Neutrophil (primary cell): ENCODE measurements around the gene AGTR1.

ENCODE experiments used
- H3K27ac ChIP-seq: fragments of 200-600 bp; sonication (generic); 2 replicates; pipeline ENCODE4 v1.5.1; 2016; ENCODE audit warnings: mild to moderate bottlenecking, moderate library complexity
- H3K27me3 ChIP-seq: fragments of 200-600 bp; sonication (generic); 2 replicates; pipeline ENCODE4 v1.6.0; 2016; ENCODE audit warnings: mild to moderate bottlenecking
- H3K36me3 ChIP-seq: fragments of 200-600 bp; sonication (generic); 2 replicates; pipeline ENCODE4 v1.5.1; 2017
- H3K4me1 ChIP-seq, 2 experiments: fragments of 200-600 bp in 1 of 2; sonication (generic) in 1 of 2; 1 replicate in 1 of 2; 2 replicates in 1 of 2; pipeline versions ENCODE4 v1.5.1 to v1.6.1; 2013 to 2016; ENCODE audit warnings: low read depth in 1 of 2, low read length in 1 of 2, mild to moderate bottlenecking in 1 of 2, moderate library complexity in 1 of 2; ENCODE audit not compliant: control insufficient read depth in 1 of 2, insufficient read depth in 1 of 2
- H3K4me3 ChIP-seq, 2 experiments: fragments of 200-600 bp in 1 of 2; sonication (generic) in 1 of 2; 1 replicate in 1 of 2; 2 replicates in 1 of 2; pipeline ENCODE4 v1.5.1; 2013 to 2016; ENCODE audit warnings: low read depth in 1 of 2, low read length in 1 of 2, mild to moderate bottlenecking in 1 of 2, moderate library complexity in 1 of 2
- H3K9me3 ChIP-seq: fragments of 200-600 bp; sonication (generic); 2 replicates; pipeline ENCODE4 v1.5.1; 2016
- CTCF ChIP-seq: fragments of 200-600 bp; sonication (generic); IDR thresholded peaks from 2 replicates; pipeline ENCODE4 v1.5.1; 2016; ENCODE audit warnings: antibody characterized with exemption

Gene AGTR1

GRCh38 chr3:148790370-148790769 is 92.7 kb downstream of the AGTR1 start:
- no peaks in the 10 kb centered on the region for H3K36me3 ChIP-seq
- no peaks in the 10 kb centered on the region for H3K27me3 ChIP-seq
- no peak for TF ChIP-seq CTCF
- no peak overlapping the region for H3K4me3 ChIP-seq
- H3K9me3 ChIP-seq = no peaks in the 10 kb centered on the region
- no peak overlapping the region for H3K27ac ChIP-seq
- H3K4me1 ChIP-seq = peaks cover 0 to 1% of the 10 kb centered on the region in 2 experiments

GRCh38 chr3:148790851-148791735 is 93.4 kb downstream of the AGTR1 start:
- Histone ChIP-seq H3K27me3 (no peaks in the 10 kb centered on the region), H3K36me3 (no peaks in the 10 kb centered on the region), H3K4me3 (no peak overlapping the region), H3K27ac (no peak overlapping the region), H3K9me3 (no peaks in the 10 kb centered on the region), H3K4me1 (no peaks in the 10 kb centered on the region)
- no peak for TF ChIP-seq CTCF

- H3K4me3 ChIP-seq = no peak overlapping the region
- no peak for TF ChIP-seq CTCF
- H3K4me1 ChIP-seq = no peaks in the 10 kb centered on the region
- H3K9me3 ChIP-seq = no peaks in the 10 kb centered on the region
- no peaks in the 10 kb centered on the region for H3K27me3 ChIP-seq
- no peaks in the 10 kb centered on the region for H3K36me3 ChIP-seq
- no peak overlapping the region for H3K27ac ChIP-seq
Measured at GRCh38 chr3:148791920-148792319, 94.2 kb downstream of the AGTR1 start.

GRCh38 chr3:148792516-148792915 is 94.8 kb downstream of the AGTR1 start:
- no peaks in the 10 kb centered on the region for H3K36me3 ChIP-seq
- H3K4me3 ChIP-seq = no peak overlapping the region
- no peaks in the 10 kb centered on the region for H3K4me1 ChIP-seq
- no peaks in the 10 kb centered on the region for H3K27me3 ChIP-seq
- no peak overlapping the region for H3K27ac ChIP-seq
- no peaks in the 10 kb centered on the region for H3K9me3 ChIP-seq
- TF ChIP-seq CTCF = no peak
